Activated CD8-positive, alpha-beta memory T cell treated with anti-CD3 and anti-CD28 coated beads for 48 hours (primary cell): ENCODE results near the gene FTH1.
"Not testable (repeated sequence)": the region's sequence is repeated elsewhere in the genome, so short reads cannot be mapped to it uniquely, and the experiment has no call there.

ENCODE experiments used
- DNase-seq, 3 experiments: peaks; one replicate each; pipeline ENCODE4 v3.0.0-alpha.2; 2020; ENCODE audit warnings: low read depth in 2 of 3, low spot score in 2 of 3

The FTH1 gene

DNA sequence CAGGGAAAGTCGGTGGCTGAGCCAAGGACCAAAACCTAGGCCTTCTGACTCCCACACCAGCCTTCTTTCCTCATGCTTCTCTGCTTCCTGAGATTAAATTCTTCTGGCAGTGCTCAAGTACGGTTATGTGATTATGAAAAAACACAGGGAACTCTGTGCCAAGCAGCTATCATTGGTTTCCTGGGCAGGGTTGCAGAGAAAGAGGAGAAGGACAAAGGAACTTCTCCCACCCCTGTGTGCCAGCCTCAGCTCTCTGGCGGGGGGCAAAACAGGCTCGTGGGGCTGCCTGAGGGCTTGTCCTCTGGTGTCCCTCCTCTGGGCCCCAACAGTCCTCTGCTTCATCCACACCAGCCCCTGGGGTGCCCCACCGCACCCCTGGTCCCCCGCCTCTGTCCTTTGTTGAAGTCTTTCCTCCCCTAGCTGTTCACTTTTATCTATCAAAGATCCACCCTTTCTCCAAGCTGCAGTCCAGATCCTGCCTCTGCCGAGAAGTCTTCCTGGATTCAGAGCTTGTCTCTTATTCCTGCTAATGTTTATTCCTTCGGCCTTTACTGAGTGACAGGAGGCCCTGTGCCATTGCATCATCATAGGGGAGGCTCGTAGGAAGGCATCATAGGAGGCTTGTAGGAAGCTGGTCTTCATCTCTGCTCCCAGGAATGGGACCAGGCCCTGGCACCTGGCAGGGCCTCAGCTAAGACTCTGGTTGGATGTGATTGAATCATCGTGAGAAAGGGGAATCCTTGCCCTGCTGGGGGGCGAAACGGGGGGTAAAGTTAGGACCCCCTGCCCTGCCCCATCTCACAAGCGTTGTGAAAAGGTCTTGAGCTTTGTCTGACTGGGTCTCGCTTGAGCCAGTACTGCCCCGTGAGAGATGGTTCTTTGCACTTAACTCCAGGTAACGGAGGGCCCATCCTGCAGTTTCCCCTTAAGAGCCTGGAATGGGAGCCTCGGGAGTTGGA lies 11.5 kb upstream of the FTH1 start:
- DNase-seq, result no peak

DNA sequence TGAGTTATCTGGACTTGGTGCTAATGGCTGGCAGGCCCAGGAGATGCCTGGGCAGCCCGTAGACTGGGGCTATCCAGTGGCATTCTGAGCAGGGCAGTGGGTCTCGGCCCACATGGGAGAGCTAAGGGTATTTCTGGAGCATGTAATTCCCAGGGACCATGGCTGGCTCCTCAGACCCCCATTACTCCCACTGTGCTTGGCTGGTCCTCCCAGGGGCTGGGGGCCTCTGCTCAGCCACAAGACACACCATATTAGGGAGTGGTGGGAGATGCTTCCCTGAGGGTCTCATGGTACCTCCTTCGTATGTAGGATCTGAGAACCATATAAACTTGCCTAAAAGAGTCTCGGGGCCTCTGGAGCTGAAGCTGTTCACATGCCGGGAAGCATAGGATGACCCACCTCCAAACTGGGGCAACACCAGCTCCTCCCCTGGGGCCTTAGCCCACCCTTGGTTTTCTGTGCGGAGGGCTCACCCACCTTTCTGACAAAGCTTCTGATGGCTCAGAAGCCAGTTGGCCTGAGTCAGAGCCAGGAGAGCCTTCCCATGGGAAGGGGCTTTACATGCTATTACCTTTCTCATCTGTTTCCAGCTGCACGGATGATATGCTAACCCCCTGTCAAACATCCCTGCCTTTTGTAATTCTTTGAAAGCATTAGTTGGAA lies 9.5 kb upstream of the FTH1 start:
- no peak for DNase-seq

GRCh38 chr11:61976420-61976800 lies 9.0 kb upstream of the FTH1 start:
- no peak for DNase-seq

- no peak for DNase-seq
Measured at GRCh38 chr11:61975638-61976419, 8.4 kb upstream of the FTH1 start.

- no peak for DNase-seq
Measured at GRCh38 chr11:61974766-61975631, 7.6 kb upstream of the FTH1 start.

DNA sequence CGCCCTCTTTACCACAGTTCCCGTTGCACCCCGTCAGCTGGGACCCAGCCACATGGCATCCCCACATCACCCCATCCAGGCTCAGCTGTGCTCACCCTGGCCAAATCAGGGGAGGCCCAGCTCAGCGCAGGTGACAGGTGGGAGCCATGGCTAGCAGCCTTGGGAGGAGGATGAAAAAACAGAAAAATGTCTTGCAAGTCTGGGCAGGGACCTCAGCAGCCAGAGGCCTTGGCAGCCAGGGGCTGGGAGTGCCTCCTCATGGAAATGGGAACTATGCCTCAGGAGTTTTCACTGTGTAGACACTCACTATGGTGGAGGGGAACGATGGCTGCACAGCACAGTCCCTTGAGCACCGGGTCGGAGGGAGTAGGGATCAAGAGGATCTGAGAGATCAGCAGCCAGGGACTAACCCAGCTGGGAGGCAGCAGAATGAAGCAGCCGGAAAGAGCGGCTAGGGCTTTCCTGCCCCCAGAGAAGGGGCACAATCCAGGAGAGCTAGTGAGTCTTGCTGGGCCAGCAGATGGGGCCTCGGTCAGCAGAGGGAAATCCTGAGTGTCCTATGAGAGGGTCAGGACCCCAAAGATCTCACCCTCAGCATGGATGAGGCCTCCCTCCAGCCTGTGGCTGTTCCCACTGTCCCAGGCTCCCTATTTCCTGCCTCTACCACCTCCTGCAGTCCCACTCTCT lies 6.2 kb upstream of the FTH1 start:
- no peak for DNase-seq

GRCh38 chr11:61972672-61973475 lies 5.4 kb upstream of the FTH1 start:
- no peak for DNase-seq

GRCh38 chr11:61972112-61972671 lies 4.8 kb upstream of the FTH1 start:
- DNase-seq, result no peak

DNA sequence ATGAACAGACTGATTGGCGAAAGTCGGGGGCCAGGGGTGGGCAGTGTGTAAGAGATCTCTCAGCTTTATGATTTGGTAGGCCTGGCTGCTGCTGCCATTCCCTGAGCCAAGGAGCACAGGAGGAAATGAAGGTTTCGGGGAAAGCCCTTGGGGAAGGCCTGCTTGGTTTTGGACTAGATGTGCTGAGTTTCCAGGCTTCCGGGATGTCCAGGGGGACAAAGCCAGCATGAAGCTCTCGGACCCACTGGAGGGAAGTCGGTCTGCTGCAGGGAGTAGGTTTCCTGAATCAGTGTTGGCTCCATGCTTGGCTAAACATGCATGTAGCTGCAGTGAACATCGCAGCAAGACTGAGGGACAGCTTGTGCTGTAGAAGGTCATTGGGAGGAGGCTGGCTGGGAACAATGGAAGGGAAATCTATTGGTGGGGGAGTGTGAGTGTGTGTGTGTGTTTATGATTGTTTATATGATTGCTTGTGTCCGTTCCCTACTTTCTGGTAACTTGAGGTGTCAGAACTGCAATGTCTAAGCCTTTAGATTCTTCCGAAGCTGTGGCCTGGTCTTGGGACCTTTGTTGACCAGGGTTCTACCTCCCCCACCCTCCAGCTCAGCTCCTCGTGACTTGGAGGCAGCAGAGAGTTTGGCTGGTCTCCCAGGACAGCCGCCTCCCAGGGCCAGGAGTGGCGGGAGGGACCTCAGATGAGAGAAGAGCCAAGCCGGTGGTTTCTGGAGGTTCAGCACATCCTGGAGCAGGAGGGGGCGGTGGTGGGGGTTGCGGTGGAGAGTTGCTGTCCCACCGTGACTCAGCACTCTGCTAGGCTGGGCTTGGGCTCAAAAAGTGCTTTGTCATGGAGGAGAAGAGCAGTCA lies 4.0 kb upstream of the FTH1 start:
- peak in 1 of 3 experiments; percentile 15 for DNase-seq

- DNase-seq, result no peak
Measured at GRCh38 chr11:61969838-61970662, 2.6 kb upstream of the FTH1 start.

DNA sequence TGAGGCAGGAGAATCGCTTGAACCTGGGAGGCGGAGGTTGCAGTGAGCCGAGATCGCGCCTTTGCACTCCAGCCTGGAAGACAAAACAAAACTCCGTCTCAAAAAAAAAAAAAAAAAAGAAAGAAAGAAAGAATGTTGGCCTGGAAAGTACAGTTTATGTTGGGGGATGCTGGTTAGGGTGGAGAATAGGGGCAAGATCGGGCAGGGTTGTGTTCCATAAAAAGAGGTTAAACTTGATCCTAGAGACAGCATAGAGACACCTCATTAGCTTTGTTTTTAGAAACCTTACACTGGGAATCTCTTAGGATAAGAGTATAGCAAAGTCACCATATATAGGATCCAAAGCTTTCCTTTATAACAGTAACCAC lies 1.9 kb upstream of the FTH1 start:
- no peak for DNase-seq

- no peak for DNase-seq
Measured at GRCh38 chr11:61968758-61969390, 1.4 kb upstream of the FTH1 start.

- DNase-seq, result peak; percentile 23 to 39 (median 28)
Measured at GRCh38 chr11:61967924-61968757, 707 bp upstream of the FTH1 start.

- peak in 1 of 3 experiments; percentile 12 for DNase-seq
Measured at GRCh38 chr11:61966734-61967115, 709 bp downstream of the FTH1 start.

- not testable (repeated sequence) for DNase-seq
Measured at GRCh38 chr11:61964666-61965271, 2.7 kb downstream of the FTH1 start.
